HepG2 (cell line): ENCODE data around the gene MAN1B1. TPM values are rescaled to one million over a fixed set of nuclear protein-coding genes. Genes with fewer than 3 reads are reported as not detected.

Source experiments
- ATAC-seq: fragments of 200-7000 bp; cut with Tn5 transposase; 3 replicates; pipeline ENCODE4 v1.9.1; 2020; ENCODE audit warnings: mild to moderate bottlenecking, moderate library complexity
- BruUV-seq: library from RNA; stranded (reverse); fragments of 400-500 nt; replicated peaks from 2 replicates; lab custom pipeline; 2021; lab: Mats Ljungman, UMichigan
- CTCF ChIA-PET: fragments of 300-600 bp; formaldehyde crosslinking; extraction: SDS; loops from one replicate; lab custom pipeline; 2021; ENCODE audit warnings: low total read pairs, inconsistent platforms, low intra/inter-chr PET ratio; lab: Yijun Ruan, JAX
- POLR2A ChIA-PET: fragments of 350-600 bp; sonication (Branson Sonifier 250); formaldehyde crosslinking; loops from one replicate; lab custom pipeline; 2020; ENCODE audit warnings: antibody characterized with exemption, inconsistent platforms; lab: Yijun Ruan, JAX
- DNase-seq: peaks from one replicate; pipeline ENCODE4 v3.0.0-alpha.2; 2015; ENCODE audit warnings: low spot score
- FAIRE-seq: peaks from 3 replicates; lab custom pipeline; 2011; peaks lifted over from hg19 to GRCh38; lab: Jason Lieb, UNC
- H2AFZ ChIP-seq: one replicate; pipeline ENCODE4 v1.6.1; 2011; ENCODE audit warnings: low read length, inconsistent platforms
- H3K27ac ChIP-seq: fragments of 300-600 bp; 3 replicates; pipeline ENCODE4 v1.8.0; 2011; ENCODE audit warnings: mixed run types, mild to moderate bottlenecking, mixed read lengths, low read length, inconsistent platforms; ENCODE audit not compliant: insufficient read depth; ENCODE audit errors: extremely low read length
- H3K27me3 ChIP-seq, 2 experiments: fragments of 200-600 bp in 1 of 2; 2 replicates in 1 of 2; 3 replicates in 1 of 2; pipeline versions ENCODE4 v1.6.0 to v1.8.0; 2011; ENCODE audit warnings: low read length in 2 of 2, mild to moderate bottlenecking in 2 of 2, moderate library complexity in 2 of 2, inconsistent platforms in 1 of 2; ENCODE audit not compliant: insufficient read depth in 2 of 2, control insufficient read depth in 1 of 2
- H3K36me3 ChIP-seq, 2 experiments: fragments of 200-600 bp in 1 of 2; replicated peaks in 1 of 2; 2 replicates in 1 of 2; 3 replicates in 1 of 2; pipeline versions ENCODE4 v1.5.1 to v1.8.0; 2011; ENCODE audit warnings: low read length in 2 of 2, inconsistent platforms in 1 of 2; ENCODE audit not compliant: insufficient read depth in 2 of 2, control insufficient read depth in 1 of 2
- H3K4me1 ChIP-seq: 2 replicates; pipeline ENCODE4 v1.5.1; 2012; ENCODE audit warnings: low read length, inconsistent platforms; ENCODE audit not compliant: insufficient read depth
- H3K4me2 ChIP-seq: 2 replicates; pipeline ENCODE4 v1.6.0; 2011; ENCODE audit warnings: low read depth, low read length, inconsistent platforms
- H3K4me3 ChIP-seq, 3 experiments: fragments of 200-600 bp in 1 of 3; sonication (generic), shearing (Covaris generic) in 1 of 3; replicated peaks in 1 of 3; 2 replicates each; pipeline ENCODE4 v1.5.1; 2011 to 2016; ENCODE audit warnings: low read length in 3 of 3, inconsistent platforms in 2 of 3, low read depth in 2 of 3, mild to moderate bottlenecking in 2 of 3, control low read depth in 1 of 3, mixed read lengths in 1 of 3; ENCODE audit not compliant: insufficient read depth in 1 of 3
- H3K79me2 ChIP-seq: one replicate; pipeline ENCODE4 v1.6.1; 2011; ENCODE audit warnings: low read length, inconsistent platforms; ENCODE audit not compliant: insufficient read depth
- H3K9ac ChIP-seq: 2 replicates; pipeline ENCODE4 v1.6.0; 2011; ENCODE audit warnings: mild to moderate bottlenecking, low read depth, low read length, inconsistent platforms; ENCODE audit not compliant: insufficient read depth
- H3K9me3 ChIP-seq: 2 replicates; pipeline ENCODE4 v1.5.1; 2012; ENCODE audit warnings: mild to moderate bottlenecking, low read length
- H4K20me1 ChIP-seq: 2 replicates; pipeline ENCODE4 v1.6.0; 2011; ENCODE audit warnings: inconsistent platforms, mild to moderate bottlenecking, low read length, moderate library complexity; ENCODE audit not compliant: insufficient read depth
- AGO2 ChIP-seq: fragments of 200-400 bp; formaldehyde crosslinking; optimal IDR thresholded peaks from 2 replicates; pipeline ENCODE3; 2017; ENCODE audit warnings: mild to moderate bottlenecking, low read depth, low read length, moderate library complexity
- FOXA1 ChIP-seq, 2 experiments: fragments of 450-650 bp in 1 of 2; sonication (generic) in 1 of 2; formaldehyde crosslinking in 1 of 2; IDR thresholded peaks; 2 replicates each; pipeline versions ENCODE4 v1.4.0 to v1.6.1; 2016 to 2020; ENCODE audit warnings: missing genetic modification reagents in 1 of 2
- RBM22 ChIP-seq: fragments of 200-400 bp; formaldehyde crosslinking; optimal IDR thresholded peaks from 2 replicates; pipeline ENCODE3; 2017; ENCODE audit warnings: mild to moderate bottlenecking, low read length, moderate library complexity
- TBP ChIP-seq: sonication (generic); formaldehyde crosslinking; IDR thresholded peaks from 2 replicates; pipeline ENCODE4 v1.5.0; 2020; ENCODE audit warnings: missing genetic modification reagents
- ZBTB38 ChIP-seq: sonication (generic); formaldehyde crosslinking; IDR thresholded peaks from 2 replicates; pipeline ENCODE4 v1.5.1; 2020; ENCODE audit warnings: mild to moderate bottlenecking, missing genetic modification reagents
- ZNF776 ChIP-seq: sonication (generic); formaldehyde crosslinking; IDR thresholded peaks from 2 replicates; pipeline ENCODE4 v1.4.0; 2020; ENCODE audit warnings: mild to moderate bottlenecking, missing genetic modification reagents
- WGBS: methylation state at CpG from one replicate; pipeline ENCODE4 v1.1.6; 2017; ENCODE audit warnings: low lambda C conversion rate; 5-methylcytosine and 5-hydroxymethylcytosine counted together
- in situ Hi-C: cut with HindIII; loops from 2 replicates; pipeline ENCODE4 v1.10.0; 2017; ENCODE audit warnings: low pct_unique_long_range_greater_than_20kb; ENCODE audit not compliant: extremely low pct_ligation_motif_present
- intact Hi-C: fragments of 100-400 bp; cut with micrococcal nuclease; formaldehyde crosslinking; loops from one replicate; pipeline ENCODE4 v1.10.0; 2022; ENCODE audit not compliant: unreplicated experiment
- polyA plus RNA-seq, 8 experiments: library from polyadenylated mRNA; depleted of rRNA in 3 of 8; stranded (reverse) in 7 of 8; unstranded in 1 of 8; fragments of >200 nt; fragmentation: Illumina TruSeq in 4 of 8; extraction: Trizol in 4 of 8; gene quantifications; 2 replicates each; pipeline versions ENCODE4 v1.2.1 to v1.2.3, GENCODE V29; 2011 to 2016; ENCODE audit warnings: low read depth in 4 of 8, missing spikeins in 1 of 8, mixed read lengths in 1 of 8; ENCODE audit not compliant: insufficient read depth in 1 of 8
- total RNA-seq, 5 experiments: library from RNA; depleted of rRNA; stranded (reverse); fragments of >200 nt; fragmentation: Illumina TruSeq; extraction: Trizol; gene quantifications; 2 replicates each; pipeline ENCODE4 v1.2.3, GENCODE V29; 2016; ENCODE audit warnings: low read depth in 1 of 5

Gene MAN1B1
- total and polyA plus RNA-seq, 2 of the 13 experiments (the other 11 are each of a cell fraction or from before 2014, with no cell fraction given) = 48.9 to 59.5 TPM

DNA sequence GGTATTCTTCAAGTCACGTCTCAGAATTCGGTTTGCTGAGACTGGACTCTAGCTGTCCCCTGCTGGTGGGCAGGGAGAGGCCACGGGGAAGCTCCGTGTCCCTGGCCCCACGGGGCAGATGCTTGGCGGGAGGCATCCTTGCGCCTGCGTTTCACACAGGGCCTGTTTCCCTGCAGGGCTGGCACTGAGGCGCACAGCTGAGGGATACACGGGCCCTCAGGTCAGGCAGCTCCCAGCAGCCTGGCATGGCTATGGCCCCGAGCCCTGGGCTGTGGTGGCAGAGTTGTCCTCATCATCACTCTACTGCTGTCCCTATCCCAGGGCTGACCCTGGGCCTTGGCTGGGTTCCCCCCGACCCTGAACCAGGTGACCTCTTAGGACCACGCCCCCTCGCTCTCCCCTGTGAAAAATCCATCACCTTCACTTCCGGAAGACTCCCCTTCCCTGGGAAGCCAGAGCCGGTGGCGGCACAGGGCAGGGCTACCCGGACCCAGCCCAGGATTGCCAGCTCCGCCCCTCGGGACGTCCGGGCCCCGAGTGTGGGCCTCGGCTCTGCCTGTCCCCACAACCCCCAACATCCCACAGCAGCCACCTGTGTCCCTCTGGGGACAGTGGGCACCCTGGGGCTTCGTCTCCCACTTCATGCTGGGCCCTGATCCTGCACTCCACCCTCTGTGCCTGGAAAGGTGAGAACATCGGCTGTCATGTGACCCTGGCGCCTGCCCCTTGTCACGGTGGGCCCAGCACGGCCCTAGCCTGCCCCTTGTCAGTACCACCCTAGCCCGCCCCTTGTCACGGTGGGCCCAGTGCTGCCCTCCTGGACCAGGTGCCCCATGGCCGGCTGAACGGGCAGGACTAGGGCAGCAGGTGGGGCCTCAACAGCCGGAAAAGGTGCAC, 22.7 kb downstream of the MAN1B1 start:
- ATAC-seq (no peak), DNase-seq (no peak), FAIRE-seq (no peak)
- BruUV-seq = no TSS peak
- CTCF ChIA-PET = no interaction called here
- H3K9ac ChIP-seq = no peak overlapping the region
- H3K27me3 ChIP-seq = no peaks in the 10 kb centered on the region
- 91% methylated on average over 21 of the region's 34 CpGs for WGBS
- H3K9me3 ChIP-seq = no peaks in the 10 kb centered on the region
- TF ChIP-seq RBM22 (peak; percentile 25), TBP (CRISPR knock-in tag) (no peak)
- H3K4me3 ChIP-seq = no peak overlapping the region
- no peak overlapping the region for H2AFZ ChIP-seq
- intact Hi-C loops = loop anchor here (10.0 kb wide), 1 partner anchor 65 kb away; the partner anchor contains the start of genes LRRC26 and TMEM210
- H3K79me2 ChIP-seq = no peaks in the 10 kb centered on the region
- in situ Hi-C loops = loop anchor here (5.0 kb wide), 1 partner anchor 118 kb away; the partner anchor contains the start of genes CYSRT1 and RNF224
- H3K27ac ChIP-seq = no peak overlapping the region
- H3K36me3 ChIP-seq = peaks cover 11 to 19% of the 10 kb centered on the region in 2 experiments; a peak in 4 of 5 replicates
- no peak overlapping the region for H3K4me2 ChIP-seq
- peaks cover 37% of the 10 kb centered on the region for H3K4me1 ChIP-seq
- POLR2A ChIA-PET = interaction anchor here (0.9 kb wide), 1 partner anchor 9 kb away, joined by 3 read pairs; no protein-coding TSS in a partner anchor
- no peaks in the 10 kb centered on the region for H4K20me1 ChIP-seq

DNA sequence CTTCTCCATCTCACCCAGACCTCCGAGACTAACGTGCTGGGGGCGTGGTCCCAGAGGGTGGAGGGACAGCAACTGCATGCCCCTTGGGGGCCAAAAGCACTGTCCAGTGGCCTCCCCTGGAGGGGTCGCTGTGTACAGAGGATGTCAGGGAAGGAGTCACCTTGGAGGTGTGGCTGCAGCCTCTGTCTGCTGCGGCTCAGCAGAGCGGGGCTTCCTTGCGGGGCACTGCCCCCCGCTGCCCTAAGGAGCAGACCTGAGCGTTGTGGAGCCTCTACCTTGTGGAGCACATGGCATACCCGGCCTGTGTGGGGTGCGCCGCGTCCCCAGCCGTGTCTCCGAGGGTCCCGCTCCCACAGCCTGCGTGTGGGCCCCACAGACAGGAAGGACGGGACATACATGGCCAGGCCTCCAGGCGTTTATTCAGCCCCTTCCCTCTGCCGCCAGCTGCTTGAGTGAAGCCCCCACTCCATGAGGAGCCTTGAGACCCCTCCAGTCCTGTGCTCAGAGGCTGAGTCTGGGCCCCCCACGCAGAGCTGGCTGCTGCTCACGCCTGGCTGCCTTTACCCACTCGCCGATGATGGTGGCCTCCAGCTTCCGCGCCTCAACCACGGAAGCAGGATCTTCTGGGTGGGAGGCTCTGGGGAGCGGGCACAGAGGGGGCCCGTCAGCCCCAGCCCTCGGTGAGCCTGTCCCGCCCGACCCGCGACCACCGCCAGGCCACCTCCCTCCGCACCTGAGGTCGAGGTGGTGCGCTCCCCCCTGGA, 23.5 kb downstream of the MAN1B1 start:
- no peaks in the 10 kb centered on the region for H4K20me1 ChIP-seq
- intact Hi-C loops (loop anchor here (10.0 kb wide), 1 partner anchor 64 kb away; the partner anchor contains the start of genes LRRC26 and TMEM210), in situ Hi-C loops (loop anchor here (5.0 kb wide), 1 partner anchor 117 kb away; the partner anchor contains the start of genes CYSRT1 and RNF224)
- no peak for DNase-seq
- H3K9ac ChIP-seq = no peak overlapping the region
- no peak for ATAC-seq
- POLR2A ChIA-PET = no interaction called here
- no peak overlapping the region for H2AFZ ChIP-seq
- H3K4me2 ChIP-seq = no peak overlapping the region
- peaks cover 41% of the 10 kb centered on the region for H3K4me1 ChIP-seq
- no peaks in the 10 kb centered on the region for H3K79me2 ChIP-seq
- H3K27ac ChIP-seq = peak overlapping the region; percentile 63
- BruUV-seq = no TSS peak
- H3K4me3 ChIP-seq = no peak overlapping the region
- TF ChIP-seq ZNF776 (CRISPR knock-in tag) (0 out of 2 replicates have a peak, but pooled peaks have one; percentile 40), AGO2 (peak; percentile 62), FOXA1 (IDR thresholded peaks at IDR 0.05) (no peak), FOXA1 (CRISPR knock-in tag; IDR thresholded peaks at IDR 0.05) (no peak), ZBTB38 (CRISPR knock-in tag) (peak; percentile 82)
- peaks cover 9 to 19% of the 10 kb centered on the region in 2 experiments; a peak in 4 of 5 replicates for H3K36me3 ChIP-seq
- H3K27me3 ChIP-seq = no peaks in the 10 kb centered on the region
- no peaks in the 10 kb centered on the region for H3K9me3 ChIP-seq
- no peak for FAIRE-seq
- 96% methylated on average over 13 of the region's 38 CpGs for WGBS
- CTCF ChIA-PET = no interaction called here
